DND-41 (cell line): Measurements from ENCODE around the gene MAP3K14.

ENCODE experiments used
- EZH2 ChIP-seq: IDR thresholded peaks from 3 replicates; pipeline ENCODE4 v1.6.1; 2012; ENCODE audit warnings: borderline replicate concordance, low read depth, mild to moderate bottlenecking, moderate library complexity, low read length, inconsistent platforms; ENCODE audit not compliant: severe bottlenecking
- TF ChIP-seq, protein P1 (sequence below): IDR thresholded peaks from 2 replicates; pipeline ENCODE4 v1.5.1; 2012; ENCODE audit warnings: borderline replicate concordance, low read length, moderate library complexity, mild to moderate bottlenecking; ENCODE audit not compliant: poor library complexity, severe bottlenecking; ENCODE audit errors: extremely low read depth

GRCh38 chr17:45324336-45324735, 7.5 kb upstream of the MAP3K14 start:
- TF ChIP-seq, protein P1, sequence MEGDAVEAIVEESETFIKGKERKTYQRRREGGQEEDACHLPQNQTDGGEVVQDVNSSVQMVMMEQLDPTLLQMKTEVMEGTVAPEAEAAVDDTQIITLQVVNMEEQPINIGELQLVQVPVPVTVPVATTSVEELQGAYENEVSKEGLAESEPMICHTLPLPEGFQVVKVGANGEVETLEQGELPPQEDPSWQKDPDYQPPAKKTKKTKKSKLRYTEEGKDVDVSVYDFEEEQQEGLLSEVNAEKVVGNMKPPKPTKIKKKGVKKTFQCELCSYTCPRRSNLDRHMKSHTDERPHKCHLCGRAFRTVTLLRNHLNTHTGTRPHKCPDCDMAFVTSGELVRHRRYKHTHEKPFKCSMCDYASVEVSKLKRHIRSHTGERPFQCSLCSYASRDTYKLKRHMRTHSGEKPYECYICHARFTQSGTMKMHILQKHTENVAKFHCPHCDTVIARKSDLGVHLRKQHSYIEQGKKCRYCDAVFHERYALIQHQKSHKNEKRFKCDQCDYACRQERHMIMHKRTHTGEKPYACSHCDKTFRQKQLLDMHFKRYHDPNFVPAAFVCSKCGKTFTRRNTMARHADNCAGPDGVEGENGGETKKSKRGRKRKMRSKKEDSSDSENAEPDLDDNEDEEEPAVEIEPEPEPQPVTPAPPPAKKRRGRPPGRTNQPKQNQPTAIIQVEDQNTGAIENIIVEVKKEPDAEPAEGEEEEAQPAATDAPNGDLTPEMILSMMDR: no peak
- TF ChIP-seq EZH2: no peak
